ENCODE data around the gene VPS26B.
"Not testable (repeated sequence)": the region's sequence is repeated elsewhere in the genome, so short reads cannot be mapped to it uniquely, and the experiment has no call there.

VPS26B gene

DNA sequence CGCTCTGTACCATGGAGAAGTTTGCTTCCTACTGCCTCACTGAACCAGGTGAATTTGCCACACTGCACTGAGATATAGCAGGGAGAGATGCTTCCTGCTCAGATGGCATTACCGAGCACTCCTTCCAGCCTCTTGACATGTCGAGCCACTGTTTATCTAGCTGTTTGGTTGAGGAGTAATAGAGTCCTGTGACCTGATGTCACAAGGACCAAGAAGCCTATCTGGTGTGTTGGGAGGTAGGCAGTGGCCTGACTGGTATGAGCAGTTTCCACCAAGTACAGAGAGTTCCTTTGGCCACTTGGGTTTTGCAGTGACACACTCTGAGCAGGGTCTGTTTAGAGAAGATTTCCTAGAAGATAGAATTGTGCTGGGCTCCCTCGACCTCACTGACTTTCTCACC, 34.1 kb downstream of the VPS26B start:
- no peak for DNase-seq (ENCODE audit: low read depth)

DNA sequence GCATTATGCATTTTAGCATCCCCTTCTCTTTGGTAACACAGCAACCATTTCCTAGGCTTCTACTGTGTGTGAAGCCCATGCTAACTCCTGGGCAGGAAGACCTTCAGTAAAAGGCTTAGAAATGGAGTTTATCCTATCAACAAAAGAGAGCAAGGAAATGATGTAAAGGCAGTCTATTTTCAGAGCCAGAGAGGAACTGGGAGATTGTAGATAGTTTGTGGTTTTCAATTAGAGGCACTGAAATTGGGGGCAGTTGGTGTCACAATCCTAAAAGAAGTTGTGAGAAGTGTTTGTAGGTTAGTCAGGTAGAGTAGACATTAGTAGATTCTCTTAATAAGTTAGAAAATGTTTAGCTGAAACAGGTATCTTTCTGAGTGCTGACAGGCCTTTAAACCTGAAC, 36.0 kb downstream of the VPS26B start:
- DNase-seq (ENCODE audit: low read depth): no peak

GRCh38 chr11:134260983-134261382, 36.5 kb downstream of the VPS26B start:
- DNase-seq (ENCODE audit: low read depth): no peak

GRCh38 chr11:134261626-134262488, 37.4 kb downstream of the VPS26B start:
- DNase-seq (ENCODE audit: low read depth): no peak

- no peak for DNase-seq (ENCODE audit: low read depth)
Observed at GRCh38 chr11:134264966-134265764, 40.7 kb downstream of the VPS26B start.

GRCh38 chr11:134266440-134266839, 42.0 kb downstream of the VPS26B start:
- no peak for DNase-seq (ENCODE audit: low read depth)

GRCh38 chr11:134266841-134267251, 42.4 kb downstream of the VPS26B start:
- DNase-seq (ENCODE audit: low read depth): no peak

DNA sequence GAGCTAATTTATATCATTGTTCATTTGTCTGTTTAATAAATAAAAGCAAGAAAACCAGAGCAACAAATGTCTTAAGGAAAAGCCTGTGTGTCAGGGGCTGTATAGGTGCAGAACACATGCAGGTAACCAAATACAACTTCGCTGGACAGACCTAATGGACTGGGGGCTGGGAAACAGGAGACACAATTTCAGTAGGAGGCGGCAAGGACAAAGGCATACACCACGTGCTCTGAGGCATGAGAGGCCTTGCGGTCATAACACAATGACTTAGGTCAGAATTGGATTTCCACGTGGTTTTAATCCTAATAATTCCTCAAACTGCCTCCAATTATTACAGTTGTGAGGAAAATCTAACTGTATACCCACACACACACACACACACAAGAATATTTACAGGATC, 43.0 kb downstream of the VPS26B start:
- no peak for DNase-seq (ENCODE audit: low read depth)

GRCh38 chr11:134267966-134268365, 43.5 kb downstream of the VPS26B start:
- DNase-seq (ENCODE audit: low read depth): no peak

- DNase-seq (ENCODE audit: low read depth): no peak
Observed at GRCh38 chr11:134270250-134270714, 45.8 kb downstream of the VPS26B start.

GRCh38 chr11:134271978-134272377, 47.5 kb downstream of the VPS26B start:
- no peak for DNase-seq (ENCODE audit: low read depth)

GRCh38 chr11:134272381-134273316, 48.2 kb downstream of the VPS26B start:
- DNase-seq (ENCODE audit: low read depth): no peak

DNA sequence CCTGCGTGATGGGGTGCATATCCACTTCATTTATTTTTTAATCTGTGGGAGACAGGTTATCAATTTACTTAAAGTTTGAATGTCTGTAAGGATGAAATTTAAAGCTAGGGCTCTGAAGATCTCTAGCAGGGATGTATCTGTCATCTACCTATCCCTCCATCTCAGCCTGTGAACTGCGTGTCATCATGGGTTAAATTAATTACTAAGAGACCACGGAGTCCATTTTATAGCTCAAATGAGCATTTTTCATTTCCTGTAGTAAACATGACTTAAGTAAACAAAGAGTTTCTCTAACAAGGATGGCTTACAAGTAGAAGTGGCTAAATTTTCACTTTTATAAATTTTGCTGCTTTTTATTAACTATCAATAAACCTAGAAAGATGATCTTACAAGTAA, 48.8 kb downstream of the VPS26B start:
- DNase-seq (ENCODE audit: low read depth): no peak

DNA sequence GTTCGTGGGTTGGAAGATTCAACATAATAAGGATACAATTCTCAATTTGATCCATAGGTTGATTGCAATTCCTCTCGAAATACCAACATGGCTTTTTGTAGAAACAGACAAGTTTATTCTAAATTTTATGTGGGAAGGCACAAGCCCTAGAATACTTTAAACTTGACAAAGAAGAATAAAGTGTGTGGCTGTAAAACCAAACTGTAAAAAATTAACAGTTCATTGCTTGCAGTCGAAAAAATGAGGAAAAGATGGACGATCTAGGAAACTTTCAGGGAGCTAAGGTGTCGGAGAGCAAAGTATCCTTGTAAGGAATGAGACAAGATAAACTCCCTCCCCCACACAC, 50.7 kb downstream of the VPS26B start:
- DNase-seq (ENCODE audit: low read depth): no peak

DNA sequence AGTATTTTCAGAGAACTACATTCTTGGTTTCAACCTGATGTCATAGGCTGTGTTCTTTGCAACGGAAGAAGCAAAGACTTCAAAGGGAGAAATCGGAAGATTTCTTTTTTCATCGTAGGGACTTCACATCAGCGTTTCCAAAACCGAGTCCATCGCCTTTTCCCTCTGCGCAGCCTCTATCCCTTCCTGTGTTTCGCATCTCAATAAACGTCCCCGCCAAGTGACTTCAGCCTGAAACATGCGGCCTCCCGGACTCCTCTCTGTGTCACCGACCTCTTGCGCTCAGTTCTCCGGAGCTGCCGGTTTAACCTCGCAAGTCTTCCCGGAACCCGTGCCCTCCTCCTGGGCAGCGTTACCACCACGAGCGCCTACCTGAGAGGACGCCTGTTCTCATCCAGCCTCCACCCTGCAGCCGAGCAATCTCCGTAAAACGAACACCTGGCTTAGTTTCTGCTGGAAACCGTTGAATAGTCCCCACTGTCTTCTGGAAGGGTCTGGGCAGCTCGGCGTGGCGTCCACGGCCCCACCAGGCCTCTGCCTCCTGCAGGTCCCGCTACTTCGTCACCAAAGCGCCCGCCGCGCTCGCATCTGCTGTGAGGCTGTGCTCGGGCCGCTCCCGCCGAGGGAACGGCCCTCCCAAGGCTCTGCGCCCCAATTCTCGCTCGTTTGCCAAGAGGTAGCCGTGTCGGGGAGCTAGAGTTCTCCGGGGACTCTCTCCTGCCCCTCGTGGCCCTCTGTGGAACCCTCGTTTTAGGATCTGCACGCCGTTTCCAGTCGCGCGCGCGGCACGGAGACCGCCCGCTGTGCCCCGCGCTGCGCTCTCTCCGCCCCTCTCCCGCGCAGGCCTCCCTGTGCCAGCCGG, 51.3 kb downstream of the VPS26B start, which contains the start of gene GLB1L3:
Gene GLB1L3, plus strand, starts transcription at position 846 of the 862 bp plus-strand sequence. CDS start 362 bp downstream, outside the sequence.
- DNase-seq (ENCODE audit: low read depth): peak; percentile 64

DNA sequence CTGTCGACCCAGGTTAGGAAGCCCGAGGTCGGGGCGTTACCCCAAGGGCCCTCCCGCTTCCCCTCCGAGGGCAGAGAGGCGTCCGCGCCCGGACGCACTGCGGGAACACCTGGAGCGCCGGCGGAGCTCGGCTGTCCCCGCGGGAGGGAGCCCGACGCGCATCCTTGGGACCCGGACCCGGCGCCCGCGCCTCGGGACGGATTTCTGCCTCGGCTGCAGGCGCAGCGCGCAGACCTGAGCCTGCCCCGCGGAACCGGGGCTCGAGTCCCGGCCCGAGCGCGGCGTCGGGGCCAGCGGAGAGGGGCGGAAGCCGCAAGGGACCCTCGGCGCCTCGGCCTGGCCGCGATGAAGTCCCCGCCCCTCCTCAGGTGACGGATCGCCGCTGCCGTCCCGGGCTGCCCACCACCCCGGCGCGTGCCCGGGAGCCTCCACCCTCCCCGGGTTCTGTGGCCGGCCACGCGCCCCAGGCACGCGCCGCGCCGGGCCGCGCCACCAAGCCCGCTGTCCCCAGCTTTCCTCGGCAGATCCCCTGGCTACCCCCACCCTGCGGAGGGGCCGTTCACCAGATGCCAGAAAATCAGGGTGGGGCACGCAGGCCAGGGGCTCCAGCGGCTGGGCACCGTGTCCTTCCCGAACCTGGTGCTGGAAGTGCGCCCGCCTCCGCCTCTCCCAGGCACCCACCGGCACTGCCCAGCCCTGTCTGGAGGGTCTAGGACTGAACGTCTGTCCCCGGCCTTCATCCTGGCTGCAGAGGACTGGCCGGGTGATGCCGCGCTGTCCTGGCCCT, 52.1 kb downstream of the VPS26B start:
- no peak for DNase-seq (ENCODE audit: low read depth)

DNA sequence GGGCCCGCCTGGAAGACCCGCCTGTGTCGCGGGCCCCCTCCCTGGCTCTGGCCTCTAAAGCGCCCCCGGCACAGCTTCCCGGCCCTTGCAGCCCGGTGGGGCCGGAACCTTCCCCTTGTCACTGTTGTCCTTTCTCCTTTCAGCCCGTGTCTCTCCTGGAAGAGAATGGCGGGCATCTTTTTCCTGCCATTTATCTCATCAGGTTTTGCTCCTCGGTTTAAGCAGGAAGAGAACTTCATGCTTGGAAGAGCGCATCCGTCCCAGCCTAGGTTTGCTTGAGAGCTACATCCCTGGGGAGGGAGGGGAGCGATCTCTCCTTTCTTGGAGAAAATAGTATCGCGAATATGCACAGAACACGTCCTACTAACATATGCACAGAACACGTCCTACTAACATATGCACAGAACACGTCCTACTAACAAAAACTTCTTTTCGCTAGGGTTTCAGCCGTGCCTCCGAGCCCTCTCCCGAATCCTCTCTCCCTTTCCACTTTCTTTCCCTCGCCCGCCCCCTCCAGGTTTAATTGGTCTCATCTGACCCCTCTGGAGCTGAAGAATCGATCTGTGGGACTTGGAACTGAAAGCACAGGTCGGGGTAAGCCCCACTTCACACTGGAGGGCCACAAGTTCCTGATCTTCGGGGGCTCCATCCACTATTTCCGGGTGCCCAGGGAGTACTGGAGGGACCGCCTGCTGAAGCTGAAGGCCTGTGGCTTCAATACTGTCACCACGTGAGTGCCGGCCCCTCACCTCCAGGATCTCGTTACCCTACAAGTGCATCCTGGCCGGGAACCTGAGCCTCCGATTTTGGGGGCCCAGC, 52.9 kb downstream of the VPS26B start:
- no peak for DNase-seq (ENCODE audit: low read depth)

DNA sequence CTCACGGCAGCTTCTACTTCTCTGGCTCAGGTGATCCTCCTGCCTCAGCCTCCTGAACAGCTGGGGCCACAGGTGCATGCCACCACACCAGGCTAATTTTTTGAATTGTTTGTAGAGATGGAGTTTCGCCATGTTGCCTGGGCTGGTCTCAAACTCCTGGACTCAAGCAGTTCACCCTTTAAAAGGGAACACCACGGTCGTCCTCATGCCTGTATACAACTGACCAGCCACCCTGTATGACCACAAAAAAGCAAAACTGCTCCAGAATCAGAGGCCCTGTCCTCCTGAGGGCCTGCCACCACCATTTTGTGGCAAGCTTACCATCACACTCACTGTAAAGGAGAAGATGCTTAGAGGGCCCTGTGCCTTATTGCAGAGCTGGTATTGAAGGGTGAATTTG, 53.9 kb downstream of the VPS26B start:
- no peak for DNase-seq (ENCODE audit: low read depth)

- not testable (repeated sequence) for DNase-seq (ENCODE audit: low read depth)
Observed at GRCh38 chr11:134281635-134282034, 57.2 kb downstream of the VPS26B start.
